HG02973 (cell line): ENCODE results near the gene BUB1B.

Source experiments
- ATAC-seq: cut with Tn5 transposase; IDR thresholded peaks from one replicate; pipeline ENCODE4 v1.9.1; 2021; ENCODE audit warnings: moderate library complexity; ENCODE audit not compliant: unreplicated experiment

BUB1B gene

GRCh38 chr15:40182358-40183029, 21.6 kb downstream of the BUB1B start:
- peak; percentile 38 for ATAC-seq

- no peak for ATAC-seq
Measured at GRCh38 chr15:40183636-40184463, 23.0 kb downstream of the BUB1B start.

- ATAC-seq = no peak
Measured at GRCh38 chr15:40190591-40190990, 29.7 kb downstream of the BUB1B start.

GRCh38 chr15:40192942-40193341, 32.1 kb downstream of the BUB1B start:
- no peak for ATAC-seq

GRCh38 chr15:40197434-40197833, 36.6 kb downstream of the BUB1B start:
- no peak for ATAC-seq

- ATAC-seq = no peak
Measured at GRCh38 chr15:40198355-40199085, 37.7 kb downstream of the BUB1B start.

GRCh38 chr15:40204100-40204499, 43.2 kb downstream of the BUB1B start:
- no peak for ATAC-seq

GRCh38 chr15:40217166-40217824, 56.4 kb downstream of the BUB1B start:
- no peak for ATAC-seq

- no peak for ATAC-seq
Measured at GRCh38 chr15:40219801-40220200, 58.9 kb downstream of the BUB1B start.

- ATAC-seq = no peak
Measured at GRCh38 chr15:40222131-40222530, 61.3 kb downstream of the BUB1B start.

GRCh38 chr15:40226736-40227135, 65.9 kb downstream of the BUB1B start:
- no peak for ATAC-seq

GRCh38 chr15:40229316-40229715, 68.4 kb downstream of the BUB1B start:
- no peak for ATAC-seq

- no peak for ATAC-seq
Measured at GRCh38 chr15:40229956-40230355, 69.1 kb downstream of the BUB1B start.

- ATAC-seq = no peak
Measured at GRCh38 chr15:40232625-40233070, 71.8 kb downstream of the BUB1B start.

- no peak for ATAC-seq
Measured at GRCh38 chr15:40233727-40234577, 73.1 kb downstream of the BUB1B start.

- no peak for ATAC-seq
Measured at GRCh38 chr15:40234783-40235182, 73.9 kb downstream of the BUB1B start.

GRCh38 chr15:40235201-40235885, 74.5 kb downstream of the BUB1B start:
- no peak for ATAC-seq

GRCh38 chr15:40238532-40239403, 77.9 kb downstream of the BUB1B start, which contains the start of gene PAK6:
TSS of gene PAK6 (plus strand) at chr15:40239063. CDS start at chr15:40264786, 25,723 bp downstream.
- ATAC-seq = no peak

- no peak for ATAC-seq
Measured at GRCh38 chr15:40239404-40239692, 78.5 kb downstream of the BUB1B start.
